HG03442 (cell line): ENCODE measurements around the gene PRSS33.

Experiments used
- ATAC-seq: cut with Tn5 transposase; IDR thresholded peaks from one replicate; pipeline ENCODE4 v1.9.1; 2021; ENCODE audit warnings: mild to moderate bottlenecking, moderate library complexity; ENCODE audit not compliant: unreplicated experiment

The PRSS33 gene

DNA sequence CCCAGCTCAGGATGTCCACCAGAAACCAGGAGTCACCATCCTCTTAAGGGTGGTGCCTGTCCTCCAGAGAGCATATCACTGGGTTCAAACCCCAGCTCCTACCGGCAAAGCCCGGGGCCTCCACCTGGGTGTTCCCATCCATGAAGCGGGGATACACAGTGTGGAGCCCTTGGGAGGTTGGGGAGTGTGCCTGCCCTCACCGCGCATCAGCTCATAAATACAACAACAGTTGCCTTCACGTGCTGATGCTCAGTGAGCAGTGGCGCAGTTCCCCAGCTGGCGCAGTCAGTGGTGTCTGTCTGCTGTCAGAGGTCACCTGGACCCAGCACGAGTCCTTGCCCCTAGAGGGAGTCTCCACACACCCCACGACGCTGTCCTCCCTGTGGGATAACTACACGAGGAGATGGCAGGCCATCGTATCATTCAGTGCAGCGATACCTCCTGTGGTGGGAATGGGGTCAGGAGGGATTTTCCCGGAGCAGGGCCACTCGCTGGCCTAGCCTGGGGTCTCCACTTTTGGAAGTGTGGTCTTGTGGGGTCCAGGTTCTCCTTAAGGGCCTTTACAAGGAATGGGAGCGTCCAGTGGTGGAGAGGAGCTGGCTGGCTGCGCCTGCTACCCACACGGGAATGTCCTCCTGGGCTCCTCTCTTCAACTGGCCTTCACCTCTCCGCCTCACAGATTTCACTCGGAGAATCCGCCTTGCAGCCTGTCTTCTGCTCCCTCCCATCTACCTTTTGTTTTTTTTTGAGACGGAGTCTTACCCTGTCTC is 8.0 kb downstream of the PRSS33 start:
- ATAC-seq: no peak

DNA sequence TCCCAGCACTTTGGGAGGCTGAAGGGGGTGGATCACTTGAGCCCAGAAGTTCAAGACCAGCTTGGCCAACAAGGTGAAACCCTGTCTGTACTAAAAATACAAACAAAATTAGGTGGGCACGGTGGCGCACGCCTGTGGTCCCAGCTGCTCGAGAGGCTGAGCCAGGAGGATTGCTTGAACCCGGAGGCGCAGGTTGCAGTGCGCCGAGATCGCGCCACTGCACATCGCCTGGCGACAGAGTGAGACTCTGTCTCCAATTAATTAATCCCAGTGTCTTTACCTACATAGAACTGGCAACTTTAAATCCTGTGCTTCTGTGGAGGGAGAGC is 8.8 kb downstream of the PRSS33 start:
- no peak for ATAC-seq

DNA sequence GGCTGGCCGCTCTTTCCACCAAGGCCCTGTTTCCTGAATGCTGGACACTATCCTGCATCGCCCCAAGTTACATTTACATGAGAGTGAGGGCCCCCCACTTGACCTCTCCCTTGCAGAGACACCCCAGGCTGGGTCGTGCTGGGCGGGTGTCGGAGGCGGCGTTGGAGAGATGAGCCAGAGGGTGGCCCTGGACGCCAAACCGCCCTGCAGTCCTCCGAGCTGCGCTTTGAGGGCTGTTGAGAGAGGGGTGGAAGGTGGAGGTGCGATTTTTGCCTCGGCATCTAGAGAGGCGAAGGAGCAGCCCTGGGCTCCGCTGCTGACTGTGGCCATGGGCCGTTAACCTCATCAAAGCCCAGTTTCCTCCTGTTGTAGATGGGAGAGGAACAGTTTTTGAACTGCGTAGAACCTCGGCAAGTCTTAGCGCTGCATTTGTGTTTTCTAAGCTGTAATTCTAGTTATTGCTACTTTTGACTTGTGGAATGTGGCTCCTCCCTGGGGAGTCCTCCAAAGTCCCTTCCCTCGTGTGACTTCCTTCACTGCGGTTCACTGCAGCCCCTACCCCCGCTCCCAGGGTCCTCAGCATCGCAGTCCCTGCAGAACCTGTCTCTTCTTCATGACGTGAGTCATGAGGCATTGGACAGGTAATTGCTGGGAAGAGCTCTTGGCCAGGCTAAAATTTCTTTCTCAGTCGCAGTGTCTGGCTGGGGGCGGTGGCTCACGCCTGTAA is 9.3 kb downstream of the PRSS33 start:
- ATAC-seq: peak; percentile 6

DNA sequence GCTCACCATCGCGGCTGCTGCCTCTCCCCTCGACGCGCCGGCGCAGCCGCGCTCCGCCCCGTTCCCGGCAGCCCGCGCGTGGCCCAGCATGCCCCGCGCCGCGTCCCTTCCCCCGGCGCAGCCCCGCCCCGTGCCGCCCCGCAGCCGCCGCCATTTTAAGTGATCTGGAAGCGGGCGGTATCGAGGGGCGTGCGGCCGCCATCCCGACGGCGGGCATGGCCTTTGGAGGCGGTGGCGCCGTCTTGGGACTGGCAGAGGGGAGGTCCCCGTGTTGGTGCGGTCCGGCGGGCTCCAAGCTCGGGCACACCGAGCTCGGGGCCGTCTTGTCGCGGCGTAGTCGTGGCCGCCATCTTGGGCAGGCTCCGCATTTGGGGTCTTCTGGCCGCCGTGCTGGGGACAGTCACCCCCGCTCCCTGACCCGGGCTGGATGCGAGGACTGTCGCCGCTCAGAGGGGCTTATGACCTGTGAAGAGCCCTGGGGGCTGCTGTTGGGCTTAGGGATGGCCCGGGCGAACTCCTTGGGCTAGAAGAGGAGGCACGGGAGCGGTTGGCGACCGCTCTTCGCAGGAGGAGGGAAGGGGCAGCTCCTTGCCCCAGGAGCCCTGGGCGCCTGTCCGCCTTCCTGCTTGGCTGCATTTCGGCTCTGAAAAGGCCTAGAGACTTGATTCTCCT is 10.0 kb downstream of the PRSS33 start, which contains the start of gene ELOB:
Gene ELOB (minus strand): TSS at position 50 of the 672 bp plus-strand sequence. CDS start 41 bp downstream, at position 9.
- ATAC-seq: peak; percentile 67

DNA sequence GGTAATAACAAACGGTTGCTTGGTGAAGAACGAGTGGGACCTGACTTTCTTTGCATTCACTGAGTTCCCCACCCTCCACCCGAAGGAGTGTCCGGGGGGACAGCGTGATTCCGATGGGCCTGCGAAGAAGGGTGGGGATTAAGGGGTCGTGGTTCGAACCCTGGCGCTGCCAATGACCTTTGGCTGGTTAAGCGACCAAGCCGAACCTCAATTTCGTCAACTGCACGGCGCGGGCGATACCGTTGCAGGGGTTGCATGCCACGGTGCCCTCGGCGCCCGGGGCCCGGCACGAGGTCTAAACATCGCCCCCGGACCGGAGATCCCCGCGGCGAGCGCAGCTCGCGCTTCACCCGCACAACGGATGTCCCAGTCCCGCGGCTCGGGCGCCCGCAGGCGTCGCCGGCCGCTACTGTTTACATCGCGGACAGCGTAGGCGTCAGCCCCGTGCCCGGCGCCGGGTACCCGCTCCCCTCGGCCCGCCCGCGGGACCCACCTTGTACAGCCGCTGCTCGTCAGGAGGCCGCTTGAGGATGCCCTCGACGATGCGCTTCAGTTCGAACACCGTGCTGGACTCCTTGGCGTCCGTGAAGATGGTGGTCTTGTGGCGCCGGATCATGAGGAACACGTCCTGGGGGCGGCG is 10.7 kb downstream of the PRSS33 start:
- ATAC-seq: peak; percentile 34

DNA sequence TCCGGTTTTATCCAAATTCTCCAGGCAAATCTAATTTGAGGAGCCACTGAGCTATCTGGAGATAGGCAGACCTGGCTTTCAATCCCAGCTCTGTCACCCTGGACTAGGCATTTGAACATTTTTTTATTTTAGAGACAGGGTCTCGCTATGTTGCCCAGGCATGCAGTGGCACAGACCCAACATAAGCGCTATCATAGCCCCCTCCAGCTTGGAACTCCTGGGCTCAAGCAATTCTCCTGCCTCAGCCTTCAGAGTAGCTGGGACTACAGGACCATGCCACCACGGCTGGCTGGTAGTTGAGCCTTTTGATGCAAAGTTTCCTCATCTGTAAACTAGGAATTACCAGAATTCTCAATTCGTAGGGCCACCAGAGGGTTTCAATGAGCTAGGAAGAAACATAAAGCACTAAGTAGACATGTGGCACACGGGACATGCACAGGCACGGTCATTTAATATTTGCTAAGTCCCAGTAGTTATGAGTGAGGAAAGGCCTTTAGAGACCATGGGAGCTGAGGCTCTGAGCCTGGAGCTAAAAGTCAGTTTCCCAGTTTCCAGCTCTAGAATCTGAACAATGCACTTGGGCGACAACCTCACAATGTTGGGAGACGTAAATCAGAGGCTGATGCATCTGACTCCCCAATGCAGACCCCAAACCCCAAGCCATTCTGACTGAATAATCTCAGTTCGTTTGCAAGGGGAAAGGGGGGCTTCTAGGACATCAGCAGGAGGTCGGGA is 11.4 kb downstream of the PRSS33 start:
- no peak for ATAC-seq

DNA sequence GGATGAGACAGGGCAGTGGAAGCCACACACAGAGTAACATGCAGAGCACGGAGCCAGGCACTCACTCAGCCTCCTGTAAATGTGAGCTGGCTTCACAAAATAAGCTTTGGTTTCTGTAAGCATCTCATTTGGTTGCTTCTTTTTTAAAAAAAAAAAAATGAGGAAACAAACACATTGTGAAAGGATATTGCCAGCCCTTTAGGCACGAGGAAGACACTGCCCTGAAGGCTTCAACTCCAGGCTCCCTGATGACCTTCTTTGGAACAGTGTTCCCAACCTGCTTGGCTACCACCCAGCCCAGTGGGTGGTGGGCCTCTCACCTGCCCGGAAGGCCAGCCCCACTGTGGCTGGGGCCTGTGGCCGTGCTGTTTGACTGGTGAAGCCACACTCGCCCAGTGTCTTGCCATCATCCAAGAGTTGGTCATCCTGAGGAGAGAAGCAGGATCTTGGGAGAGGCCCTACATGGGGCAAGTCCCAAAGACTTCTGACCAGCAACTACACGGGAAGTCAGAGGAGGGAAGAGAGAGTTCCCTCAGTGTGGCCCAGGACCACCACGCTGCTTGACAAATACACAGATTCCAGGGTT is 12.1 kb downstream of the PRSS33 start:
- no peak for ATAC-seq

DNA sequence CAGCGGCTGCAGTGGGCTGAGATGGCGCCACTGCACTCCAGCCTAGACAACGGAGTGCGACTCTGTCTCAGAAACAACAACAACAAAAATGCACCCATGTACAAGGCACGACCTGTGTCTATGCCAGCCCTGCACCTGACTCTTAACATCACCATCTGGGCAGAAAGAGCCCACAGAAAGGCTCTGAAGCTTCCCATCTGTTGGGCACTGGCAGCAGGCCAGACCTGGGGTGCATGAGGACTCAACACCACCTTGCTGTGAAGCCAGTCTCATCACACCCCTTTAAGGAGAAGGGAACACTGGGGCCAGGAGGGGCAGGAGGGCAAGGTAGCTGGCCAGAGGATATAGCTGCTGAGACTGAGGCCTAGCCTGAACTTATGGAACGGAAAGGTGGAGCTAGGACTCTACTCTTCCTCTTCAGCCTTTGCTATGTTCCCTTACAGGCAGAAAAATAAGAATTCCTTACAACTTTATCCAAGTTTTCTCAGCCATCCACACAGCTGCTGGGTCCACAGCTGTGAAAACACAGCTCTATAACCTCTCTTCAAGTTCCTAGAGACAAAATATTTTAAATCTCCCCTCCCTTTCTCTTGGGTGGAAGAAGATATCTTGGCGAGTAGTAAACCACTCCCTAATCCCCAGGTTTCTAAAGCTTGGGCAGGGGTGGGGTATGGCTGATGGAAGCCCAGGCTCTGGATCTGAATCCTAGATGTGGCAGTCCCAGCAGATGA is 13.0 kb downstream of the PRSS33 start:
- ATAC-seq: no peak

DNA sequence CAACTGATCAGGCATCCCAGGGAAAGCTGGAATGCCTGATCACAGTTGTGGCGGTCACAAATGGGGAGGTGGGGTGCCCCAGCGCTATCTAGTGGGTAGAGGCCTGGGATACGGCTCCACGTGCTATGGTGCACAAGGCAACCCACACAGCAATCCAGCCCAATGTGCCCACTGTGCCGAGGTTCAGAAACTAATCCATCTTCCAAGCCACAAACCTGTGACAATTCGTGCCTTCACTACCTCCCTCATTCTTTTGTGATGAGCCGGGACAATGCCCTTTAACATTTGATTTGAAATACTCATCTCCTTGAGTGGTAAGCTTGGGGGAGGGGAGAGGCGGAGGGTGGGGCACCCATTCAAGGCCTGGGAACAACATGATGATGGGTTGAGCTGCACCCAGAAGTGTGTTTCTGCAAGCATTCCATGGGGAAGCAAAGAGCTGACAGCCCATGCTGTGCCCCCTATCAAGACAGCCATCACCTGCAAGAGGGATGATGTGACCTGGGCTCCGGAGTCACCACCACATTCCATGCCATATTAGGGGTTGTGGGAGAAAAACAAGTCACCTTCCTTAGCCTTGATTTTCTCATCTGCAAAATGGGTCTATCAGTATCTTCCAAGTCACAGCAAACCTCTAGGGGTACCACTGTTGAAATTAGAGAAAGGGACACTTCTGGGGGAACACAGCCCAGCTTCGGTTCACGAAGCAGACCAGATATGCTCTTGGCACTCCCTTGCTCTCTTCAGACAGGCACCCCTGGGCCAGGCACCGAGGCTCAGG is 14.0 kb downstream of the PRSS33 start:
- ATAC-seq: no peak

DNA sequence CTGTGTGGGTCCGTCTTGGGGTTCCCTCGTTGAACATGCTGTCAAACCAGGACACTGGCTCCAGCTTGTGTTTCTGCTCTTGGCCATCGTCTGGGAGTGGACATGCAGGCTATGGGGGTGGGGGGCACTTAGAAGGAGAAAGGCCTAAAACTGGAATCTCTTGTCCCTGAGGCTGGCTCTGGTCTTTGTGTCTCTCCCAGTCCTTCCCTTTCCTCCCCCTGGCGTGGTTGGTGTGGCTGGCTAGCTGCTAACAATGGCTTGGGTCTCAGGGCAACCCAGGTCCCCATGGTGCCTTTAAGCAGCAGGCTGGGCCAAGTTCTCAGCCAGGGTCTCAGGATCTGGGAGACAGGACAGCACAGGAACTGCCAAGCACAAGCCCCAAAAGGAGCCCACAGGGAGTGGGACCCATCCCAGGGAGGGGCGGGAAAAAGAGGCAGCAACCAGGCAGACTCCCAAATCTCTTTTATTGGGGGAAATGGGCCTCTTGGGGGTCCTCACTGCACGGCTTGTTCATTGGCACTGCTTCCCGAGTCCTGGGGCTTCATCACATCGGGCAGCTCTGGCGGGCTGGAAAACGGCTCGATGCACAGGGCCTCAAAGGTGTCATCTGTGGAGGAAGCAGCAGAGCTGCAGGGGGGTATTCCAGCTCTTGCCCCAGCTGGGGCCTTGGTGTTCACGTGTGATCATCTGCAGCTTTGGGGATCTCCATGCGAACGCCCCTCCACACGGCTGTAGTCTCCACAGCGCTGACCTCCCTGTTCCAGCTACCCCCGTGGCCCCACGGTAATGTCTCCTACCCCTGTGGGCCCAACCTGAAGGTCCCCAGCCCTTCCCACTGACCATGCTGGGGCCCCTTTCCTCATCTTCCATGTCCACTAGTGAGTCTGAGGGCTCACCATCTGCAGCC is 15.6 kb downstream of the PRSS33 start:
- no peak for ATAC-seq

DNA sequence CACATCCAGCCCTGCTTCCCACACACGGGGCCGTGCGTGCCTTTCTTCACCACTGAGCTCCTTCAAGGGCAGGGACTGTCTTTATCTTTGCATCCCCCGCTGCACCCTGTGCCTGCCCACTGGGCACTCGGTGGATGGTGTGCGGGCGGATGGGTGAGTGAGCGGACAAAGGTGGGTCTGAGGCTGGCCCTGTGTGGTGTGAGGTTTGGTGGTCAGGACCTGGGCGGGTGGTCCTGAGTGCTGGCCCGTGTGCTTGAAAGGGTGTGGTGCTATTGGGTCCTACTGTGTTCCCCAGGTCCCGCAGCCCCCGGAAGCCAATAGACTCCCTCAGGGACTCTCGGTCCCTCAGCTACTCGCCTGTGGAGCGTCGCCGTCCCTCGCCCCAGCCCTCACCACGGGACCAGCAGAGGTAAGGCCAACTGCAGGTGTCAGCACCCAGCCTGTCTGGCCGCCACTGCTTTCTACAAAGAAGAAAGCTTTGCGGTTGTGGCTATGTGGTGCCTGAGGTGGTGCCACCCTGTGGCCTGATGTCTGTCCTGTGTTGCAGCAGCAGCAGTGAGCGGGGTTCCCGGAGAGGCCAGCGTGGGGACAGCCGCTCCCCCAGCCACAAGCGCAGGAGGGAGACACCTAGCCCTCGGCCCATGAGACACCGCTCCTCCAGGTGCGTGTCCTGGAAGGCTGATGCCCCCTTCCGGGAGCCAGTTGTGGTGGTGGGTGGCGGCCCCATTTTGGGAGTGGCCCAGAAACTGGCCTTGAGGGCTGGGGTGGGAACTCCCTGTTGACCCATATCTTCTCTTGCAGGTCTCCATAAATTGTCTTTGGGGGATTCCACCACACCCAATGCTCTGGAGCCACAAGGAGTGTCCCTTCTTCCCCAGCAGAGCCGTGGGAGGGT is 17.1 kb downstream of the PRSS33 start:
- no peak for ATAC-seq

DNA sequence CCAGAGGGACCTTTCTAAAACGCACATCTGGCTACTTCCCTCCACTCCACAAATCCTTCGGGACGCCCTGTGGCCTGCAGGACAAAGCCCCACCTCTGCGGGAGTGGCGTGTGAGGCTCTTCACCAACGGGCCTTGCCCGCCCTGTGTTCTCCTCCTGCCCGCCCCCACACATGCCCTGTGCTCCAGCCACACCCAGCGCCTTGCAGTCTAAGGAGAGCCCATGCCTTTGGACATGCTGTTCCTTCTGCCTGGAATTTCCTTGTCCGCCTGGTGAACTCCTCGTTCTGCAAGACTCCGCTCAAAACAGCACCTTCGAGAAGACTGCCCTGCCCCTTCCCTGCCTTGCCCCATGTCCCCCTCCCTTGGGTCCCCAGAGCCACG is 17.7 kb downstream of the PRSS33 start:
- no peak for ATAC-seq

DNA sequence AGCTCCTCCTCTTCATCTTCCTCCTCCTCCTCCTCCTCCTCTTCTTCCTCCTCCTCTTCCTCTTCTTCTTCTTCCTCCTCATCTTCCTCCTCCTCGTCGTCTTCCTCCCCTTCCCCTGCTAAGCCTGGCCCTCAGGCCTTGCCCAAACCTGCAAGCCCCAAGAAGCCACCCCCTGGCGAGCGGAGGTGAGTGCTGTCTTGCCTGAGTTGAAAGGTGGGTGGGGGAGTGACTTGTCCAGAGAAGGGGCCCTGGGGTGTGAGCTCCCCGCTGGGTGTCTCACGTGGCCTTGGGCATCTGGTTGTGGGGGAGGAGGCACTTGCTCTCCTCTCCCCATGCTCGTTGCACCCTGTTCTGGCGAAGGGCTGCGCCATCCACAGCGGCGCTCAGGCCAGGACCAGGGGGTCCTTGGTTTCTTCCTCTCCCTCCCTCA is 18.2 kb downstream of the PRSS33 start:
- no peak for ATAC-seq

DNA sequence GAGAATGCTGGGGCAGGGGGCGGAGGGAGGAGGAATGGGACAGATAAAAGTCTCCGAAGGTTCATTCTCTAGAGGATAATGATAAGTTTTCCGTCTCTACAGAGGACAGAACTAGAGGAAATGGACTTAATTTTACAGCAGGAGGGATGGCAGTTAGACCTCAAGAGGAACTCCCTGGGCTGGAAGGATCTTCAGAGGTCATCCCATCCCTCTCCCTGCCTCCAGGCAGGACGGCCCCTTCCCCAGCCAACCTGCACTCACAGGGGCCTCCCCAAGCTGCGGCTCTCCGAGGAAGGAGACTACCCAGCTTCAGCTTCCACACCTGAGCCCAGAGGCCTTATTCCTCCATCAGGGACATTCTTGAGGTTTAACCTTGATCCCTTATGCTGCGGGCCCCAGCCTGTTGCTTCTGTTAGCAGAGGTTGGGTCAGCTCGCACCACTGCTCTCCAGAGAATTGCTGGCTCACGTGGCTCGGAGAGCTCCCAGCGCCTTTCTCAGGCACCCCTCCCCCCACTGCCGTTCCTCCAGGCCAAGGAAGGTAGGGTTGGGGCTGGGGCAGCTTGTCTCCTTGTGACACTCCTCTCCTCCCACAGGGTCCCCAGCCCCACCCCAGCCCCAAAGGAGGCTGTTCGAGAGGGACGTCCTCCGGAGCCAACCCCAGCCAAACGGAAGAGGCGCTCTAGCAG is 18.8 kb downstream of the PRSS33 start:
- no peak for ATAC-seq

DNA sequence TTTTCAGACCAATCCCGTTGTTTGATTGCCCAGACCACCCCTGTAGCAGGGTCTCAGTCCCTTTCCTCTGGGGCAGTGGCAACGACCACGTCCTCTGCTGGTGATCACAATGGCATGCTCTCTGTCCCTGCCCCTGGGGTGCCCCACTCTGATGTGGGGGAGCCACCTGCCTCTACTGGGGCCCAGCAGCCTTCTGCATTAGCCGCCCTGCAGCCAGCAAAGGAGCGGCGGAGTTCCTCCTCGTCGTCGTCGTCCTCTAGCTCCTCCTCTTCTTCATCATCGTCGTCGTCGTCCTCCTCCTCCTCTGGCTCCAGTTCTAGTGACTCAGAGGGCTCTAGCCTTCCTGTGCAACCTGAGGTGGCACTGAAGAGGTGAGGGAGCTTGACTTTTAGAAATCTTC is 19.5 kb downstream of the PRSS33 start:
- ATAC-seq: no peak

DNA sequence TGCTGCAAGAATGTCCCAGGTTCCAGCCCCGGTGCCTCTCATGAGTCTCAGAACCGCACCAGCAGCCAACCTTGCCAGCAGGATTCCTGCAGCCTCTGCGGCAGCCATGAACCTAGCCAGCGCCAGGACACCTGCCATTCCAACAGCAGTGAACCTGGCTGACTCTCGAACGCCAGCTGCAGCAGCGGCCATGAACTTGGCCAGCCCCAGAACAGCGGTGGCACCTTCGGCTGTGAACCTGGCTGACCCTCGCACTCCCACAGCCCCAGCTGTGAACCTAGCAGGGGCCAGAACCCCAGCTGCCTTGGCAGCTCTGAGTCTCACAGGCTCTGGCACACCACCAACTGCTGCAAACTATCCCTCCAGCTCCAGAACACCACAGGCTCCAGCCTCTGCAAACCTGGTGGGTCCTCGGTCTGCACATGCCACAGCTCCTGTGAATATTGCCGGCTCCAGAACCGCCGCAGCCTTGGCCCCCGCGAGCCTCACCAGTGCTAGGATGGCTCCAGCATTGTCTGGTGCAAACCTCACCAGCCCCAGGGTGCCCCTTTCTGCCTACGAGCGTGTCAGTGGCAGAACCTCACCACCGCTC is 20.1 kb downstream of the PRSS33 start:
- no peak for ATAC-seq
